A549 treated with Mapracorat at 1 μM for 4 hours (cell line): Measurements from ENCODE around the gene KDM4B. TPM values are rescaled to one million over a fixed set of nuclear protein-coding genes. Genes with fewer than 3 reads are reported as not detected.

Experiments
- total RNA-seq: library from RNA; stranded (reverse); fragments of 200-300 nt; extraction: Qiagen RNA extraction; gene quantifications from 5 replicates; pipeline ENCODE4 v1.2.3, GENCODE V29; 2022

The KDM4B gene
- total RNA-seq, result 6.2 to 9.4 TPM (median 9.0 TPM) in 5 replicates

DNA sequence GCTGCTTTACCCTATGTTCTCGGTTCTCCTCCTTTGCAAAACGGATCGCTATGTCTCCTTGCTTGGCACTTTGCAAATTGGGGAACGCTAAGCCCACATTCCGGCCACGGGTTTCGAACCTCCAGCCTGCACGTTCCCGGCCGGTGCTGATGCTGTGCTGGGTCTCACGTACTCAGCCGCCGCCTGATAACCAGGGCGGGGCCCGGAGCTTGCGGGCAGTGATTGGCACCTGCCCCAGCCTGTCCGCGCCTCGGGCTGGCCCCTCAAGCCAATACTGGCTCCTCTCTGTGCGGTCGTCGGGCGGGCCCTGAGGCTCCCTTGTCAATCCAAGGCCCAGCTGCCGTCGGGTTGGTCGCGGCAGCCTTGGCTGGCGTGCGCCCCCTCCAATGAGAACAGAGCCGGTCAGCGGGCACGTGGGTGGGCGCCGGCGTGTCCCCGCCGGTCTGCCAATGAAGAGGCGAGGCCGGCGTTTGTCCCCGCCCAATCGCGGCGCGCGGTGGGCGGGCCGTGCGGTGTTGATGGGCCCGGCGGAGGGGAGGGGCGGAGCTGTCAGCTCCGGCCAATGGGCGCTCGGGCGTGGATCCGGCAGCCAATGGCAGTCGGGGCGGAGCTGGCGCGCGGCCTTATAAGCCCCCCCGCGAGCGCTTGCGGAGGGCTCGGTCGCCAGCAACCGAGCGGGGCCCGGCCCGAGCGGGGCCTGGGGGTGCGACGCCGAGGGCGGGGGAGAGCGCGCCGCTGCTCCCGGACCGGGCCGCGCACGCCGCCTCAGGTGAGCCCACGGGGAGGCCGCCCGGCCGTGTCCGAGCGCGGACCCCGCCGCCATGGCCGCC, at the start of gene KDM4B:
Gene KDM4B (plus strand): TSS at position 652 of the 830 bp plus-strand sequence. CDS start 63,778 bp downstream, outside the sequence.

Other genes starting within 250 kb of the KDM4B start
- 50.8 to 62.0 TPM (median 59.5 TPM) in 5 replicates for gene DPP9, start 245.3 kb upstream of the KDM4B start, total RNA-seq
- gene FEM1A, start 177.4 kb upstream of the KDM4B start, total RNA-seq, result 5.3 to 5.7 TPM (median 5.6 TPM) in 5 replicates
- 6.4 to 10.0 TPM (median 8.6 TPM) in 5 replicates for gene TICAM1, start 137.4 kb upstream of the KDM4B start, total RNA-seq
- 142 to 162 TPM (median 155 TPM) in 5 replicates for gene PLIN3, start 101.4 kb upstream of the KDM4B start, total RNA-seq
- not detected in 5 replicates for gene ARRDC5, start 66.2 kb upstream of the KDM4B start, total RNA-seq
- 38.9 to 48.4 TPM (median 45.3 TPM) in 5 replicates for gene UHRF1, start 59.6 kb upstream of the KDM4B start, total RNA-seq